IMR-90 (cell line): ENCODE results near the gene ANKS3. TPM values are rescaled to one million over a fixed set of nuclear protein-coding genes. Genes with fewer than 3 reads are reported as not detected.

Experiments
- ATAC-seq: fragments of 200-7000 bp; cut with Tn5 transposase; 2 replicates; pipeline ENCODE4 v1.9.1; 2020; ENCODE audit warnings: low read depth, mild to moderate bottlenecking, moderate library complexity
- BruUV-seq: library from RNA; stranded (reverse); fragments of 400-500 nt; replicated peaks from 2 replicates; lab custom pipeline; 2021; lab: Mats Ljungman, UMichigan
- CTCF ChIA-PET: fragments of 300-600 bp; formaldehyde crosslinking; extraction: SDS; loops from one replicate; lab custom pipeline; 2021; ENCODE audit warnings: antibody characterized with exemption; lab: Yijun Ruan, JAX
- POLR2A ChIA-PET: fragments of 300-600 bp; sonication (Branson Sonifier 250); formaldehyde crosslinking; loops from one replicate; lab custom pipeline; 2022; ENCODE audit warnings: antibody characterized with exemption; ENCODE audit not compliant: unreplicated experiment; lab: Charles Lee
- DNase-seq: peaks from one replicate; pipeline ENCODE4 v3.0.0; 2013
- H2AFZ ChIP-seq: replicated peaks from 2 replicates; pipeline ENCODE3; 2013; ENCODE audit warnings: low read length, mild to moderate bottlenecking; ENCODE audit not compliant: poor library complexity
- H2AK5ac ChIP-seq: 2 replicates; pipeline ENCODE4 v1.6.1; 2013; ENCODE audit warnings: low read depth, low read length, inconsistent platforms
- H2AK9ac ChIP-seq: replicated peaks from 2 replicates; pipeline ENCODE3; 2013; ENCODE audit warnings: mild to moderate bottlenecking, low read depth, low read length, moderate library complexity; ENCODE audit not compliant: poor library complexity
- H2BK120ac ChIP-seq: 2 replicates; pipeline ENCODE4 v1.6.1; 2013; ENCODE audit warnings: low read depth, low read length, inconsistent platforms
- H2BK15ac ChIP-seq: 3 replicates; pipeline ENCODE4 v1.6.1; 2013; ENCODE audit warnings: low read depth, low read length, inconsistent platforms
- H2BK20ac ChIP-seq: 2 replicates; pipeline ENCODE4 v1.6.1; 2013; ENCODE audit warnings: low read depth, mild to moderate bottlenecking, inconsistent platforms, low read length, moderate library complexity
- H2BK5ac ChIP-seq: 2 replicates; pipeline ENCODE4 v1.6.1; 2013; ENCODE audit warnings: mild to moderate bottlenecking, low read depth, low read length, inconsistent platforms; ENCODE audit not compliant: poor library complexity, severe bottlenecking
- H3K14ac ChIP-seq: replicated peaks from 2 replicates; pipeline ENCODE4 v1.6.1; 2013; ENCODE audit warnings: low read depth, low read length, inconsistent platforms
- H3K18ac ChIP-seq: 2 replicates; pipeline ENCODE4 v1.6.1; 2013; ENCODE audit warnings: low read depth, low read length, control low read depth
- H3K23ac ChIP-seq: 2 replicates; pipeline ENCODE4 v1.6.1; 2013; ENCODE audit warnings: low read depth, low read length, inconsistent platforms
- H3K27ac ChIP-seq: 2 replicates; pipeline ENCODE4 v1.5.1; 2013; ENCODE audit warnings: mild to moderate bottlenecking, control low read depth, low read length; ENCODE audit not compliant: insufficient read depth
- H3K27me3 ChIP-seq: 2 replicates; pipeline ENCODE4 v1.6.1; 2013; ENCODE audit warnings: low read length; ENCODE audit not compliant: control insufficient read depth, insufficient read depth
- H3K36me3 ChIP-seq: 2 replicates; pipeline ENCODE4 v1.6.1; 2013; ENCODE audit warnings: low read length, mixed read lengths; ENCODE audit not compliant: control insufficient read depth, insufficient read depth
- H3K4ac ChIP-seq: 2 replicates; pipeline ENCODE4 v1.6.1; 2013; ENCODE audit warnings: low read depth, low read length, inconsistent platforms
- H3K4me1 ChIP-seq: 2 replicates; pipeline ENCODE4 v1.6.1; 2013; ENCODE audit warnings: low read length, mixed read lengths; ENCODE audit not compliant: control insufficient read depth, insufficient read depth
- H3K4me2 ChIP-seq: 2 replicates; pipeline ENCODE4 v1.6.1; 2013; ENCODE audit warnings: low read depth, mild to moderate bottlenecking, control low read depth, low read length, moderate library complexity
- H3K4me3 ChIP-seq: 2 replicates; pipeline ENCODE4 v1.5.1; 2013; ENCODE audit warnings: low read depth, mild to moderate bottlenecking, control low read depth, low read length, moderate library complexity; ENCODE audit not compliant: insufficient read depth
- H3K56ac ChIP-seq: 2 replicates; pipeline ENCODE4 v1.6.1; 2013; ENCODE audit warnings: low read length, inconsistent platforms; ENCODE audit not compliant: insufficient read depth; ENCODE audit errors: extremely low read depth
- H3K79me1 ChIP-seq, 2 experiments: 2 replicates each; pipeline ENCODE4 v1.6.1; 2013; ENCODE audit warnings: low read length in 2 of 2, inconsistent platforms in 1 of 2, low read depth in 1 of 2
- H3K9ac ChIP-seq: 2 replicates; pipeline ENCODE4 v1.6.1; 2013; ENCODE audit warnings: low read depth, low read length, control low read depth
- H3K9me1 ChIP-seq: 2 replicates; pipeline ENCODE4 v1.6.1; 2013; ENCODE audit warnings: low read length, inconsistent platforms; ENCODE audit not compliant: insufficient read depth
- H3K9me3 ChIP-seq: 2 replicates; pipeline ENCODE4 v1.6.1; 2013; ENCODE audit warnings: low read length; ENCODE audit not compliant: control insufficient read depth, insufficient read depth
- H4K20me1 ChIP-seq: 2 replicates; pipeline ENCODE4 v1.6.1; 2013; ENCODE audit warnings: low read length, inconsistent platforms; ENCODE audit not compliant: insufficient read depth
- H4K5ac ChIP-seq: 2 replicates; pipeline ENCODE4 v1.6.1; 2013; ENCODE audit warnings: mild to moderate bottlenecking, low read depth, low read length, control low read depth
- H4K8ac ChIP-seq, 2 experiments: 2 replicates each; pipeline ENCODE4 v1.6.1; 2013; ENCODE audit warnings: low read depth in 2 of 2, low read length in 2 of 2, control low read depth in 1 of 2, inconsistent platforms in 1 of 2
- H4K91ac ChIP-seq: 2 replicates; pipeline ENCODE4 v1.6.1; 2013; ENCODE audit warnings: low read depth, low read length, inconsistent platforms; ENCODE audit not compliant: insufficient read depth
- BHLHE40 ChIP-seq: fragments of 150-350 bp; IDR thresholded peaks from 2 replicates; pipeline ENCODE4 v1.6.1; 2016; ENCODE audit warnings: mild to moderate bottlenecking, low read depth, low read length
- CEBPB ChIP-seq: IDR thresholded peaks from 2 replicates; pipeline ENCODE4 v1.6.1; 2012; ENCODE audit warnings: low read depth, low read length, improper control_type of control experiment
- ELK1 ChIP-seq: fragments of 150-350 bp; IDR thresholded peaks from 2 replicates; pipeline ENCODE4 v1.6.1; 2016; ENCODE audit warnings: low read depth, mild to moderate bottlenecking, low read length, moderate library complexity, borderline replicate concordance
- MXI1 ChIP-seq: IDR thresholded peaks from 2 replicates; pipeline ENCODE4 v1.6.1; 2012; ENCODE audit warnings: low read depth, mild to moderate bottlenecking, low read length, moderate library complexity, borderline replicate concordance
- POLR2A ChIP-seq: IDR thresholded peaks from 2 replicates; pipeline ENCODE4 v1.6.1; 2012; ENCODE audit warnings: mild to moderate bottlenecking, low read depth, low read length
- RFX5 ChIP-seq: IDR thresholded peaks from 2 replicates; pipeline ENCODE4 v1.8.0; 2012; ENCODE audit warnings: low read depth, mild to moderate bottlenecking, low read length, moderate library complexity
- SMC3 ChIP-seq: fragments of 150-350 bp; IDR thresholded peaks from 2 replicates; pipeline ENCODE4 v1.6.1; 2016; ENCODE audit warnings: low read depth, mild to moderate bottlenecking, antibody characterized with exemption, low read length, moderate library complexity
- WGBS, 2 experiments: methylation state at CpG; one replicate each; pipeline versions ENCODE4 v1.1.5 to v1.1.7; 2013; ENCODE audit warnings: missing lambda C conversion rate in 2 of 2; ENCODE audit not compliant: insufficient read length in 1 of 2; ENCODE audit errors: extremely low coverage in 2 of 2; 5-methylcytosine and 5-hydroxymethylcytosine counted together
- dilution Hi-C: fragments of 300-500 bp; cut with HindIII; formaldehyde crosslinking; loops from one replicate; pipeline ENCODE4 v1.14.3; 2018; ENCODE audit warnings: low sequenced_read_pairs; ENCODE audit not compliant: unreplicated experiment
- in situ Hi-C: fragments of 300-500 bp; cut with MboI; formaldehyde crosslinking; loops from 3 replicates; pipeline ENCODE4 v1.14.3; 2019; ENCODE audit warnings: low sequenced_read_pairs, inconsistent platforms, mixed read lengths
- intact Hi-C: fragments of 100-400 bp; cut with micrococcal nuclease; formaldehyde crosslinking; loops from 2 replicates; pipeline ENCODE4 v1.10.0; 2022
- polyA plus RNA-seq, 3 experiments: library from polyadenylated mRNA; depleted of rRNA; stranded (reverse); fragments of >200 nt; gene quantifications; 2 replicates each; pipeline ENCODE4 v1.2.3, GENCODE V29; 2012; ENCODE audit warnings: low replicate concordance in 1 of 3
- total RNA-seq: library from RNA; depleted of rRNA; stranded (reverse); fragments of >200 nt; gene quantifications from 2 replicates; pipeline ENCODE4 v1.2.3, GENCODE V29; 2012
- TF ChIP-seq, protein P1 (sequence below): fragments of 150-350 bp; IDR thresholded peaks from 2 replicates; pipeline ENCODE4 v1.6.1; 2017; ENCODE audit warnings: mild to moderate bottlenecking, antibody characterized with exemption, low read length, low read depth

Gene ANKS3
- total and polyA plus RNA-seq, 2 of the 4 experiments (the other 2 are of a cell fraction) = 24.4 to 25.0 TPM

GRCh38 chr16:4667203-4667963, 66.7 kb downstream of the ANKS3 start:
- WGBS, 2 experiments = 93% methylated on average over 8 of the region's 20 CpGs; no CpG with 5 or more reads in 1 of the 2 experiments
- H2BK20ac ChIP-seq = no peak overlapping the region
- no peak overlapping the region for H3K4ac ChIP-seq
- H3K18ac ChIP-seq = no peak overlapping the region
- intact Hi-C loops = no loop called here
- H3K23ac ChIP-seq = no peak overlapping the region
- peaks cover 15% of the 10 kb centered on the region; the same call in 1 of the 2 replicates for H4K20me1 ChIP-seq
- H4K5ac ChIP-seq = no peak overlapping the region
- H2BK120ac ChIP-seq = no peak overlapping the region
- no peak overlapping the region for H2BK5ac ChIP-seq
- dilution Hi-C loops = no loop called here
- H3K14ac ChIP-seq = no peak overlapping the region
- H4K91ac ChIP-seq = no peak overlapping the region
- H2AK5ac ChIP-seq = no peak overlapping the region
- in situ Hi-C loops = no loop called here
- H3K4me1 ChIP-seq = no peaks in the 10 kb centered on the region
- H3K9ac ChIP-seq = no peak overlapping the region
- H3K56ac ChIP-seq = no peak overlapping the region
- peaks cover 63% of the 10 kb centered on the region for H3K36me3 ChIP-seq
- ATAC-seq (no peak), DNase-seq (no peak)
- peaks cover 10 to 24% of the 10 kb centered on the region in 2 experiments; a peak in 3 of 4 replicates for H3K79me1 ChIP-seq
- ChIA-PET CTCF (no interaction called here), POLR2A (no interaction called here)
- no peak overlapping the region for H4K8ac ChIP-seq
- no peak overlapping the region for H3K4me3 ChIP-seq
- H3K9me3 ChIP-seq = no peaks in the 10 kb centered on the region
- no peak overlapping the region for H3K4me2 ChIP-seq
- no peak overlapping the region for H2AFZ ChIP-seq
- H3K27ac ChIP-seq = no peak overlapping the region
- H3K27me3 ChIP-seq = no peaks in the 10 kb centered on the region
- H3K9me1 ChIP-seq = peaks cover 2% of the 10 kb centered on the region; the same call in 1 of the 2 replicates
- BruUV-seq = no TSS peak
- H2AK9ac ChIP-seq = no peak overlapping the region
- no peak overlapping the region for H2BK15ac ChIP-seq
- no peak for TF ChIP-seq POLR2A
- no peak for TF ChIP-seq SMC3
- no peak for TF ChIP-seq ELK1
- TF ChIP-seq, protein P1, sequence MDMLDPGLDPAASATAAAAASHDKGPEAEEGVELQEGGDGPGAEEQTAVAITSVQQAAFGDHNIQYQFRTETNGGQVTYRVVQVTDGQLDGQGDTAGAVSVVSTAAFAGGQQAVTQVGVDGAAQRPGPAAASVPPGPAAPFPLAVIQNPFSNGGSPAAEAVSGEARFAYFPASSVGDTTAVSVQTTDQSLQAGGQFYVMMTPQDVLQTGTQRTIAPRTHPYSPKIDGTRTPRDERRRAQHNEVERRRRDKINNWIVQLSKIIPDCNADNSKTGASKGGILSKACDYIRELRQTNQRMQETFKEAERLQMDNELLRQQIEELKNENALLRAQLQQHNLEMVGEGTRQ = no peak
- no peak for TF ChIP-seq RFX5
- no peak for TF ChIP-seq CEBPB
- no peak for TF ChIP-seq MXI1
- no peak for TF ChIP-seq BHLHE40
